Measurements from ENCODE around the gene STK24. TPM values are rescaled to one million over a fixed set of nuclear protein-coding genes. Genes with fewer than 3 reads are reported as not detected.

STK24 gene
- total RNA-seq, 1 donor from 2014 or later = 88.4 TPM

GRCh38 chr13:98507282-98507797, 69.6 kb downstream of the STK24 start:
- peak in 1 of 2 experiments; percentile 80 for DNase-seq (ENCODE audit: low spot score in 2 of 2, unreplicated experiment in 2 of 2)
- Mint-ChIP-seq H3K36me3 (peaks cover 24% of the 10 kb centered on the region), H3K9me3 (no peaks in the 10 kb centered on the region), H3K27me3 (ENCODE audit: low read depth) (no peaks in the 10 kb centered on the region), H3K4me3 (no peak overlapping the region), H3K27ac (peak overlapping the region; percentile 15), H3K4me1 (peaks cover 49% of the 10 kb centered on the region)
- TF ChIP-seq CTCF (IDR thresholded peaks at IDR 0.05; ENCODE audit: unreplicated experiment) = no peak

- Mint-ChIP-seq H3K4me1 (peaks cover 49% of the 10 kb centered on the region), H3K9me3 (no peaks in the 10 kb centered on the region), H3K27ac (peak overlapping the region; percentile 15), H3K4me3 (no peak overlapping the region), H3K36me3 (peaks cover 20% of the 10 kb centered on the region), H3K27me3 (ENCODE audit: low read depth) (no peaks in the 10 kb centered on the region)
- no peak for TF ChIP-seq CTCF (IDR thresholded peaks at IDR 0.05; ENCODE audit: unreplicated experiment)
- no peak for DNase-seq (ENCODE audit: low spot score in 2 of 2, unreplicated experiment in 2 of 2)
Observed at GRCh38 chr13:98506728-98507230, 70.1 kb downstream of the STK24 start.

- H3K27ac Mint-ChIP-seq = no peak overlapping the region
- no peaks in the 10 kb centered on the region for H3K27me3 Mint-ChIP-seq (ENCODE audit: low read depth)
- H3K9me3 Mint-ChIP-seq = no peaks in the 10 kb centered on the region
- TF ChIP-seq CTCF (IDR thresholded peaks at IDR 0.05; ENCODE audit: unreplicated experiment) = no peak
- peaks cover 49% of the 10 kb centered on the region for H3K4me1 Mint-ChIP-seq
- H3K4me3 Mint-ChIP-seq = no peak overlapping the region
- H3K36me3 Mint-ChIP-seq = peaks cover 17% of the 10 kb centered on the region
- no peak for DNase-seq (ENCODE audit: low spot score in 2 of 2, unreplicated experiment in 2 of 2)
Observed at GRCh38 chr13:98506322-98506721, 70.6 kb downstream of the STK24 start.

- Mint-ChIP-seq H3K27me3 (ENCODE audit: low read depth) (no peaks in the 10 kb centered on the region), H3K4me3 (no peak overlapping the region), H3K9me3 (no peaks in the 10 kb centered on the region), H3K27ac (no peak overlapping the region), H3K36me3 (peaks cover 12% of the 10 kb centered on the region), H3K4me1 (peaks cover 49% of the 10 kb centered on the region)
- TF ChIP-seq CTCF (IDR thresholded peaks at IDR 0.05; ENCODE audit: unreplicated experiment) = no peak
- DNase-seq (ENCODE audit: low spot score in 2 of 2, unreplicated experiment in 2 of 2) = no peak
Observed at GRCh38 chr13:98505217-98505616, 71.7 kb downstream of the STK24 start.

- no peak overlapping the region for H3K4me3 Mint-ChIP-seq
- H3K9me3 Mint-ChIP-seq = no peaks in the 10 kb centered on the region
- H3K27me3 Mint-ChIP-seq (ENCODE audit: low read depth) = no peaks in the 10 kb centered on the region
- DNase-seq (ENCODE audit: low spot score in 2 of 2, unreplicated experiment in 2 of 2) = no peak
- peaks cover 13% of the 10 kb centered on the region for H3K36me3 Mint-ChIP-seq
- no peak overlapping the region for H3K27ac Mint-ChIP-seq
- H3K4me1 Mint-ChIP-seq = peaks cover 45% of the 10 kb centered on the region
- TF ChIP-seq CTCF (IDR thresholded peaks at IDR 0.05; ENCODE audit: unreplicated experiment) = no peak
Observed at GRCh38 chr13:98504371-98504963, 72.4 kb downstream of the STK24 start.

All from mesothelial cell of epicardium (in vitro differentiated cells).